ENCODE results near the gene CALD1. TPM values are rescaled to one million over a fixed set of nuclear protein-coding genes. Genes with fewer than 3 reads are reported as not detected.

Gene CALD1
- total RNA-seq, 1 experiment from 2014 or later, result 47.9 TPM

DNA sequence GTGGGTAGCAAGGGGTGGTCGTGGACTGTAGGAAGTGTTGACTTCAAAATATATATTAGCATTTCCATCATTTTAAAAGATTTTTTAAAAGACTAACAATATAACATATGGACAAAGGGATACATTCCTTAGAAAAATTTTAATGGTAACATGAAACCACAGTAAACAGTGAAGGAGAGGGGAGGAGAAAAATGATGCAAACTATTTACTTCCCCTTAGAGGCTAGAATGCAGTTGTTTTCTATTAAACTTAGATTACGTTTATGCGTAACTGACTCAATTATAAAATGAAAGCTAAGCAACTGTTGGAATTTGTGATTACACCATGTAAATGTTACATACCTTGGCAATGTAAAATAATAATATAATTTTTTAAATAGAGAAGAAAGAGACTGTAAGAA is 41.3 kb downstream of the CALD1 start:
- Histone ChIP-seq H3K4me3 (ENCODE audit: low read depth, low read length, poor library complexity, severe bottlenecking) (no peak overlapping the region), H3K36me3 (ENCODE audit: insufficient read depth, low read length, poor library complexity, severe bottlenecking) (no peaks in the 10 kb centered on the region), H3K27me3 (replicated peaks; ENCODE audit: insufficient read depth, low read depth, low read length, poor library complexity) (no peaks in the 10 kb centered on the region), H3K27ac (ENCODE audit: low read depth, low read length, poor library complexity, severe bottlenecking) (no peak overlapping the region), H3K9me3 (ENCODE audit: low read depth, low read length, poor library complexity, severe bottlenecking) (no peaks in the 10 kb centered on the region), H3K4me1 (ENCODE audit: insufficient read depth, low read length, poor library complexity, severe bottlenecking) (peaks cover 21% of the 10 kb centered on the region)
- CTCF ChIA-PET, result no interaction called here
- DNase-seq (ENCODE audit: low spot score), result no peak
- intact Hi-C loops (cut with micrococcal nuclease; ENCODE audit: unreplicated experiment), result no loop called here
- POLR2A ChIA-PET (ENCODE audit: low non-redundant PET), result no interaction called here
- no TSS peak for BruUV-seq (replicated peaks)
- no peak for TF ChIP-seq EZH2 (IDR thresholded peaks at IDR 0.05; ENCODE audit: borderline replicate concordance, low read depth, low read length, poor library complexity, severe bottlenecking)
- TF ChIP-seq, protein P1, sequence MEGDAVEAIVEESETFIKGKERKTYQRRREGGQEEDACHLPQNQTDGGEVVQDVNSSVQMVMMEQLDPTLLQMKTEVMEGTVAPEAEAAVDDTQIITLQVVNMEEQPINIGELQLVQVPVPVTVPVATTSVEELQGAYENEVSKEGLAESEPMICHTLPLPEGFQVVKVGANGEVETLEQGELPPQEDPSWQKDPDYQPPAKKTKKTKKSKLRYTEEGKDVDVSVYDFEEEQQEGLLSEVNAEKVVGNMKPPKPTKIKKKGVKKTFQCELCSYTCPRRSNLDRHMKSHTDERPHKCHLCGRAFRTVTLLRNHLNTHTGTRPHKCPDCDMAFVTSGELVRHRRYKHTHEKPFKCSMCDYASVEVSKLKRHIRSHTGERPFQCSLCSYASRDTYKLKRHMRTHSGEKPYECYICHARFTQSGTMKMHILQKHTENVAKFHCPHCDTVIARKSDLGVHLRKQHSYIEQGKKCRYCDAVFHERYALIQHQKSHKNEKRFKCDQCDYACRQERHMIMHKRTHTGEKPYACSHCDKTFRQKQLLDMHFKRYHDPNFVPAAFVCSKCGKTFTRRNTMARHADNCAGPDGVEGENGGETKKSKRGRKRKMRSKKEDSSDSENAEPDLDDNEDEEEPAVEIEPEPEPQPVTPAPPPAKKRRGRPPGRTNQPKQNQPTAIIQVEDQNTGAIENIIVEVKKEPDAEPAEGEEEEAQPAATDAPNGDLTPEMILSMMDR (conservative IDR thresholded peaks at IDR 0.05; ENCODE audit: low read depth, low read length), result no peak

DNA sequence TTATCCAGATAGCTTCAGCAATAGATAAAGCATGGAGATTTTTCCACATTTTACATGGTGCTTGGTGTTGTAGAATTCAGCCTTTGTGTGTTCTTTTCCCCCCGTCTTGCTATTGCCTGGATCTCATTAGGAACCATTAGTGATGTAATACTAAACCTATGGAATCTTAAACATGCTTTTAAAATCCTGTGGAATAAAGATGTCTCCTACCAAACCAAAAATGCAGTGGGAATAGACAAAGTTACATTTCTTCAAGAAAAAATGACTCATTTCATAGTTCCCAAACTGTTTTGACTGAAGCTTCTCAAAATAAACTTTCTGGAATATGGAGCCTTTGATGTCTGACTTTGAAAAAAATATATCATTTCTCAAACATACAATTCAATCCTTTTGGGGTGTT is 44.0 kb downstream of the CALD1 start:
- Histone ChIP-seq H3K36me3 (ENCODE audit: insufficient read depth, low read length, poor library complexity, severe bottlenecking) (no peaks in the 10 kb centered on the region), H3K27ac (ENCODE audit: low read depth, low read length, poor library complexity, severe bottlenecking) (no peak overlapping the region), H3K4me3 (ENCODE audit: low read depth, low read length, poor library complexity, severe bottlenecking) (no peak overlapping the region), H3K27me3 (replicated peaks; ENCODE audit: insufficient read depth, low read depth, low read length, poor library complexity) (no peaks in the 10 kb centered on the region), H3K4me1 (ENCODE audit: insufficient read depth, low read length, poor library complexity, severe bottlenecking) (peaks cover 14% of the 10 kb centered on the region), H3K9me3 (ENCODE audit: low read depth, low read length, poor library complexity, severe bottlenecking) (no peaks in the 10 kb centered on the region)
- ChIA-PET CTCF (no interaction called here), POLR2A (ENCODE audit: low non-redundant PET) (interaction anchor here (1.0 kb wide), 1 partner anchor 19 kb away, joined by 3 read pairs; no protein-coding TSS in a partner anchor)
- intact Hi-C loops (cut with micrococcal nuclease; ENCODE audit: unreplicated experiment), result no loop called here
- no peak for DNase-seq (ENCODE audit: low spot score)
- TF ChIP-seq EZH2 (IDR thresholded peaks at IDR 0.05; ENCODE audit: borderline replicate concordance, low read depth, low read length, poor library complexity, severe bottlenecking), result no peak
- TF ChIP-seq, protein P1 (conservative IDR thresholded peaks at IDR 0.05; ENCODE audit: low read depth, low read length), result no peak
- BruUV-seq (replicated peaks), result no TSS peak

DNA sequence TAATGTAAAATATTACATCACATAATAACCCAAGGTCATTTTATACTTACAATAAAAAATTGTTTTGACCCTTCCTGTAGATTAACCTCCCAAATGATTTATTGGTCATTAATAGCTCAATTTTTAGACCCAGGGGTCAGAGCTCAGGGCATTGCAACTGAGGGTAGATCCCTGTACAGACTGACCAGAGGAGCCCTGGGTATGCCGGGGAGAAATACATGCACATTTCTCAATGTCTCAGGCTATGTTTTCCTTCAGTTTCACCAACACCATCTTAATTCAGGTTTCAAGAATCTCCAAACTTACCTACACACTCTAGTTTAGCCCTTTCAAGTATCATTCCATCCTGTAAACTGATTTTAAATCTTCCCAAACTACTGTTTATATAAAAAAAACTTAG is 46.2 kb downstream of the CALD1 start:
- intact Hi-C loops (cut with micrococcal nuclease; ENCODE audit: unreplicated experiment), result no loop called here
- H3K27ac ChIP-seq (ENCODE audit: low read depth, low read length, poor library complexity, severe bottlenecking), result no peak overlapping the region
- TF ChIP-seq EZH2 (IDR thresholded peaks at IDR 0.05; ENCODE audit: borderline replicate concordance, low read depth, low read length, poor library complexity, severe bottlenecking), result no peak
- TF ChIP-seq, protein P1 (conservative IDR thresholded peaks at IDR 0.05; ENCODE audit: low read depth, low read length), result no peak
- H3K27me3 ChIP-seq (replicated peaks; ENCODE audit: insufficient read depth, low read depth, low read length, poor library complexity), result no peaks in the 10 kb centered on the region
- peaks cover 17% of the 10 kb centered on the region for H3K4me1 ChIP-seq (ENCODE audit: insufficient read depth, low read length, poor library complexity, severe bottlenecking)
- no peaks in the 10 kb centered on the region for H3K36me3 ChIP-seq (ENCODE audit: insufficient read depth, low read length, poor library complexity, severe bottlenecking)
- ChIA-PET CTCF (no interaction called here), POLR2A (ENCODE audit: low non-redundant PET) (no interaction called here)
- BruUV-seq (replicated peaks), result no TSS peak
- H3K4me3 ChIP-seq (ENCODE audit: low read depth, low read length, poor library complexity, severe bottlenecking), result no peak overlapping the region
- no peak for DNase-seq (ENCODE audit: low spot score)
- no peaks in the 10 kb centered on the region for H3K9me3 ChIP-seq (ENCODE audit: low read depth, low read length, poor library complexity, severe bottlenecking)
